C1 segment of cervical spinal cord (tissue), 14 donors: ENCODE results near the gene ZNF568.

Experiments used
- DNase-seq, 14 donors: peaks; one replicate each; lab custom pipeline; 2025; lab: John Stamatoyannopoulos, UW

The ZNF568 gene

DNA sequence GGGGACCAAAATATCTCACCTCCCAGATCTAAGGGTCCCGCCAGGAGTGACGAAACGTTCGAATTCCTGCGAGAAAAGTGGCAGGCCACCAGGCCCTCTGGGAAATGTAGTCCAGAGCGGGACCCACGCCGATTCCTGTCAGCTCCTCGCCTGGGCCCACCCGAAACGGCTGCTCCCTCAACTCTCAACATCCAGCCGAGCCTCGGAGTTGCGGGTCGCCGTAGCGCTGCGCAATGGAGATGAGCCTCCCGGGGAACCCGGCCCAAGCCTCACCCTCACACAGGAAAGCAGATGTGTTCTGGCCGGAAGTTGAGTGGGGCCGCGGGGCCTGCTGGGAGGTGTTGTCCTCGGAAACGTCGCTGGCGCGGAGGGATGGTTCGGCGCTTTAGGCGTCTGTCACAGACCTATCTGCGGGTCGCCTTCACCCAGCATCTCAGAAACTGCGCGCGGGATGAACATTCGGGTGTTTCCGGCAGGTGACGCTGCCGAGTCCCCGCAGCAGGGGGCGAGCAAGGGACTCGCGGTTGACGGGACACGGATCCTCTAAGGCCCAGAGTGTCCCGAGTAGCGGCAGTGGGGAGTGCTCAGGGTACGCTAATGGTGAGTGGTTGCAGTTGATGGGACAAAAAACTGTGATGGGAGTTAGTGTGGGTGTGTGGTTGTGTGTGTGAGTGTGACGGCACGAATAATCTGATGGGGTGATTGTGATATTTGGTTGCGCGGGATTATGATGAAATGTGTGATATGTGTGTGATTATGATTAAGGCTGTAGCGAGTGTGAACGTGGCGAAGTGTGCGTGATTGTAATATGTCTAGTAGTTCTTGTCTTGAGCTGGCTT is at the start of gene ZNF568, which contains the start of gene ZNF829:
TSS of gene ZNF568 (plus strand) at position 341 of the 839 bp plus-strand sequence. CDS start 6,439 bp downstream, outside the sequence.
TSS of gene ZNF829 (minus strand) at position 300 of the 839 bp plus-strand sequence. CDS start 1,124 bp downstream, outside the sequence.
- peak; percentile 62 to 96 (median 88) for DNase-seq

GRCh38 chr19:36876993-36877938 is 38.9 kb upstream of the ZNF568 start:
- DNase-seq = no peak

- DNase-seq = no peak
Observed at GRCh38 chr19:36891768-36892357, 24.3 kb upstream of the ZNF568 start.

DNA sequence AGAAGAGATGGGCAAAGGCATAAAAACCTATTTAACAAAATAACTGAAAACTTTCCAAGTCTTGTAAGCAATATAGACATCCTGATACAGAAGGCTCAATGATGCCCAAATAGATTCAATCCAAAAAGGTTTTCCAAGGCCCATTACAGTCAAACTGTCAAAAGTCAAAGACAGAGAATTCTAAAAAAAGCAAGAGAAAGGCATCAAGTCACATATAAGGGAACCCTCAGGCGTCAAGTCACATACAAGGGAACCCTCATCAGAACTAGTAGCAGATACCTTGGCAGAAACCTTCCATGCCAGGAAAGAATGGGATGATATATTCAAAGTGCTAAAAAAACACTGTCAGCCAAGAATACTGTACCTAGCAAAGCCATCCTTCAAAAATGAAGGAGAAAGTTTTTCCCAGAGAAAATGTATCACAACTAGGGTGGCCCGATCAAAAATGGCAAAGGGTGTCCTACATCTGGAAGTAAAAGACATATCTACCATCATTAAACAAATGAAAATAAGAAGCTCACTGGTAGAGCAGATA is 21.2 kb upstream of the ZNF568 start:
- no peak for DNase-seq

DNA sequence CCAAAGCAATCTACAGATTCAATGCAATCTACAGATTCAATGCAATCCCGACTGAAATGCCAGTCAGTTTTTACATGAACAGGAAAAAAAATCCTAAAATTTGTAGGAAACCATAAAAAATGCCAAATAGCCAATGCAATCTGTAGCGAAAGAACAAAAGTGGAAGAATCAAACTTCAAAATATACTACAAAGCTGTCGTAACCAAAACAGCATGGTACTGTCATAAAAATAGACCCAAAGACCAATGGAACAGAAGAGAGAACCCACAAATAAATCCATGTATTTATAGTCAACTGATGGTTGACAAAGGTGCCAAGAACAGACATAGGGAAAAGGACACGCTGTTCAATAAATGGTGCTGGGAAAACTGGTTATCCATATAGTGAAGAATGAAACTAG is 17.7 kb upstream of the ZNF568 start:
- no peak for DNase-seq

- peak in 3 of 14 donors; percentile 6 to 12 (median 8) for DNase-seq
Observed at GRCh38 chr19:36916991-36917390, 859 bp downstream of the ZNF568 start.

DNA sequence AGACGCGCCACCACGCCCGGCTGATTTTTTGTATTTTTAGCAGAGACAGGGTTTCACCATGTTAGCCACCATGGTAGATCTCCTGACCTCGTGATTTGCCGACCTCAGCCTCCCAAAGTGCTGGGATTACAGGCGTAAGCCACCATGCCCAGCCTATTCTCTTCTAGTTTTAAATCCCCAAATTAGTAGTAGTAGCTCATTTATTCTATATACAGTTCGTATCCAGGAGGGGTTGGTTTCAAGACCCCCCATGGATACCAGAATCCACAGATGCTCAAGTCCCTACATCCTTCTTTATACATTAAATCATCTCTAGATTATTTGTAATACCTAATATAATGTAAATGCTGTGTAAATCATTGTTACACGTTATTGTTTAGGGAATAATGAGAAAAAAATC is 2.0 kb downstream of the ZNF568 start:
- DNase-seq = no peak

DNA sequence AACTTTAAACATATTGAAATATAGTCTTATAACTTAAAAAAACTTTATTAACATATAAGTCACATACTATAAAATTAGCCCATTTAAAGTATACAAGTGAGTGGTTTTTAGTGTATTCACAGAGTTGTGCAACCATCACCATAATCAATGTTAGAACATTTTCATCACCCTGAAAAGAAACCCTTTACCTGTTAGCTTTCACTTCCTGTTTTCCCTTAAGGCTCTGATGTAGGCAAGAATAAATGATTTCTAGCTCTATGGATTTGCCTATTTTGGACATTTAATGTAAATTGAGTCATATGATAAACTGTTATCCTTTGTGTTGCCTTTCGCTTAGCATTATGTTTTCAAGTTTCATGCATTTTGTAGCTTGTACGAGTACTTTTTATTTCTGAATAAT is 15.6 kb downstream of the ZNF568 start:
- DNase-seq = no peak

DNA sequence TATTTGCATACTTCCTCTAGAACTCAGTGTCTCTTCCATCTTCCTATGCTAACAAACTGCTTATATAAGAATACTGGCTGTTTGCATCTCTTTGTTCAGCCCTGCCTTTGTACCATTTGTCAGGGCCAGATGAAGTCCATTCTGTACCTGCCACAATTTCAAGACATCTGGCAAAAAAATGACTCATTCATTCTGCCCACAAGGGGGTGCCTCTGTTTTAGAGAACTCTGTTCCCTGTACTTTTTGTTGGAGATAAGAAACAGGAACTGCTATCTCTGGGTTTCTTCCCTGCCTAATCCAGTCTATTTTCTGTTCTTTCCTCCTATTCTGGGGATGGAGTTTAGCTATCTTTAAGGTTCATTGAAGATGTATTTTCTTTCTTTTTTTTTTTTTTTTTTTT is 23.0 kb downstream of the ZNF568 start:
- no peak for DNase-seq

DNA sequence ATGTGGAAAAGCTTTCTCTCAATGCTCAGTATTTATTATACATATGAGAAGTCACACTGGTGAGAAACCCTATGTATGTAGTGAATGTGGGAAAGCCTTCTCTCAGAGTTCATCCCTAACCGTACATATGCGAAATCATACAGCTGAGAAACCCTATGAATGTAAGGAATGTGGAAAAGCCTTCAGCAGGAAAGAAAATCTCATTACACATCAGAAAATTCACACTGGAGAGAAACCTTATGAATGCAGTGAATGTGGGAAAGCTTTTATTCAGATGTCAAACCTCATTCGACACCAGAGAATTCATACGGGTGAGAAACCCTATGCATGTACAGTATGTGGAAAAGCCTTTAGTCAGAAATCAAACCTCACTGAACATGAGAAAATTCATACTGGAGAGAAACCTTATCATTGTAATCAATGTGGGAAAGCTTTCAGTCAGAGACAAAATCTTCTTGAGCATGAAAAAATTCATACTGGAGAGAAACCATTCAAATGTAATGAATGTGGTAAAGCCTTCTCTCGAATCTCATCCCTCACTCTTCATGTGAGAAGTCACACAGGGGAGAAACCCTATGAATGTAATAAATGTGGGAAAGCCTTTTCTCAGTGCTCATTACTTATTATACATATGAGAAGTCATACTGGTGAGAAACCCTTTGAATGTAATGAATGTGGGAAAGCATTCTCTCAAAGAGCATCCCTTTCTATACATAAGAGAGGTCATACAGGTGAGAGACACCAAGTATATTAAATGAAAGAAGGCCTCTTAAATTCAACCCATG is 34.4 kb downstream of the ZNF568 start:
- no peak for DNase-seq

- DNase-seq = no peak
Observed at GRCh38 chr19:36962346-36962745, 46.2 kb downstream of the ZNF568 start.

DNA sequence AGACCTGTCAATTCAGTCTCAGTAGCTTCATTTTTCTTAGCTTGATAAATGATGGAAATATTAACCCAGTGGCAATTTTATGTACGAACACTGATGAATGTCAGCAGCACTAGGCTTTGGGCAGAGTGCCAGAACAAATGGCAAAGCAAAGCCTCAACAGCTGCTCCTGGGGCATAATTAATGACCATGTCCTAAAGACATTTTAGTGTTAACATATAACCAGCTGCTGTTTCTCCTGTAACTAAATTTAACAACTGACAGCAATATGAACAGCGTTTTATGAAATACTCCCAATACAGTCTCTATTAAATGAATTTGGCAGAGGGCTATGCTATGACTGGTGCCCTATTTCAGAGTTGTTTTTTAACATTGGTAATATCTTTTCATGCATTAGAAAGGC is 47.1 kb downstream of the ZNF568 start:
- no peak for DNase-seq

DNA sequence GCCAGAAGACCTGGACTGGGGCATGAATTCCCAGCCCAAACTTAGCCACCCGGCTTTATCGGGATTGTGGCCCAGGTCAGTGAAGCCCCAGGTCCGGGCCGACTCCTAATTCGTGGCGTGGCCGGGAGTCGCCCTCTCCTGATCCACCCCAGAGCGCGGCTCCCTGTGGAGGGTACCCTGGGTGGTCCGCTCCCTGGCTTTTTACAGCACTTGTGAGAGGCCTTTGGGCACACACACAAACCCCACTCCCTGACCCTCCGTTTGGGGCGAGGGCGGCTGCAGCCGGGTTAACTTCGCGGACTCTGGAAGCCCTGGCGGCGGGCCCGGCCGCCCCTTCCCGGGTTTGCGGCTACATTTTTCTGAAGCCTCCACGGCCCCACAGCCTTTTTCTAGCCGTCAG is 56.4 kb downstream of the ZNF568 start:
- DNase-seq = peak in 3 of 14 donors; percentile 20 to 37 (median 34)

GRCh38 chr19:36973021-36973843 is 57.1 kb downstream of the ZNF568 start:
- DNase-seq = peak in 13 of 14 donors; percentile 71 to 91 (median 83)

- no peak for DNase-seq
Observed at GRCh38 chr19:36973844-36974195, 57.7 kb downstream of the ZNF568 start.

- DNase-seq = no peak
Observed at GRCh38 chr19:36986131-36986530, 70.0 kb downstream of the ZNF568 start.

DNA sequence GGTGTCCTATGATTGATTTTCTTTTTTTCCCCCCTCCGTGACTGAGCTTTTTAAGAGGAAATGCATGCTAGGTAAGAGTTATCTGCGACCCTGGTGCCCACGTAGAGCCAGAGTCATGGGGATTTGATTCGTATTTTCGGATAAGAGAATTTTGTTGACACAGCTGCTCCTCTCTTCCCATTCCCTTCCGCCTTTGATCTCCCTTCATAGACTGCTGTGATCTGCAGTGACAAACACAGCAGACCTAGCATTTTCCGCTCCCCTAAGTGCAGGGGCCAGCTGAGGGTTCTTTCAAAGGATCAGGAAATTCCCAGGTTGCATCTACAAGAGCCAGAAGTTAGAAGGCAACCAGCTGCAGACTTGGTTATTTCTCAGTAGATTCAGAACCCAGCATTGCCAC is 70.5 kb downstream of the ZNF568 start:
- no peak for DNase-seq

DNA sequence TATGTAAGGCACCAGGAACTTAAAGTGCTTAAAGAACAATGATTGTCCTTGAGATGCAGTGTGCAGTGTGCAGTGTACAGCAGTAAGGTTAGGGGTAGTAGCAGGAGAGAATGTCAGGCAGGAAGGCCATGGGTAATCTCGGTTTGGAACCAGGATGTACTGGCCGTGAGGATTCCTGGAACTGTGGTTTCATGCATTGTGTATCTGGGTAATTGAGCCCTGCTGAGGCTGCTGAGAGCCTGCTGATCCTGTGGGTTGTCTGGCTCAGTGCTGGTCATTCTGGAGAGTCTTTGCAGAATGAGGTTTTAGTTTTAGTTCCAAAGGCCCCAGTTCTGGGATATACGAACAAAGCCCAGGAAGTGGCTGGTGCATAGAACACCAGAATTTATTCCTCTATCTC is 71.0 kb downstream of the ZNF568 start:
- no peak for DNase-seq

GRCh38 chr19:36997152-36997842 is 81.2 kb downstream of the ZNF568 start:
- DNase-seq = no peak
